Thoracic aorta (tissue), 2 donors: ENCODE data around the gene DISC1. TPM values are rescaled to one million over a fixed set of nuclear protein-coding genes. Genes with fewer than 3 reads are reported as not detected.
"Not testable (repeated sequence)": the region's sequence is repeated elsewhere in the genome, so short reads cannot be mapped to it uniquely, and the experiment has no call there.

Experiments used
- ATAC-seq: fragments of 150-250 bp; one replicate; pipeline ENCODE4 v1.8.0; 2017; ENCODE audit warnings: low read depth; ENCODE audit not compliant: insufficient number of reproducible peaks, low FRiP score
- DNase-seq: peaks from one replicate; pipeline ENCODE4 v3.0.0-alpha.2; 2020; ENCODE audit warnings: low spot score
- H3K27ac ChIP-seq, 2 donors: fragments of 200-600 bp; sonication (generic); 1 replicate in 1 of 2; 2 replicates in 1 of 2; pipeline ENCODE4 v1.5.1; 2016; ENCODE audit warnings: mild to moderate bottlenecking in 2 of 2, moderate library complexity in 2 of 2
- H3K27me3 ChIP-seq: fragments of 200-600 bp; sonication (generic); replicated peaks from 2 replicates; pipeline ENCODE4 v1.6.0; 2016; ENCODE audit warnings: mild to moderate bottlenecking; ENCODE audit not compliant: insufficient read depth
- H3K36me3 ChIP-seq: fragments of 200-600 bp; sonication (generic); one replicate; pipeline ENCODE4 v1.5.1; 2016
- H3K4me1 ChIP-seq, 2 donors: fragments of 200-600 bp; sonication (generic); 1 replicate in 1 of 2; 2 replicates in 1 of 2; pipeline versions ENCODE4 v1.5.1 to v1.6.0; 2016; ENCODE audit warnings: low read depth in 2 of 2, mild to moderate bottlenecking in 1 of 2; ENCODE audit not compliant: control insufficient read depth in 1 of 2
- H3K4me3 ChIP-seq: fragments of 200-600 bp; sonication (generic); 2 replicates; pipeline ENCODE4 v1.5.1; 2016; ENCODE audit warnings: mild to moderate bottlenecking
- H3K9me3 ChIP-seq: fragments of 200-600 bp; sonication (generic); 2 replicates; pipeline ENCODE4 v1.5.1; 2016
- total RNA-seq, 2 donors: library from RNA; depleted of rRNA; stranded (reverse); fragments of >200 nt; gene quantifications; one replicate each; pipeline versions ENCODE4 v1.1.0 to v1.2.3, GENCODE V29; 2016
- TF ChIP-seq, protein P1 (sequence below): fragments of 200-600 bp; sonication (generic); IDR thresholded peaks from one replicate; pipeline ENCODE4 v1.5.1; 2019; ENCODE audit warnings: antibody characterized with exemption

DISC1 gene
- total RNA-seq, 2 donors from 2014 or later: 13.1 to 26.9 TPM

DNA sequence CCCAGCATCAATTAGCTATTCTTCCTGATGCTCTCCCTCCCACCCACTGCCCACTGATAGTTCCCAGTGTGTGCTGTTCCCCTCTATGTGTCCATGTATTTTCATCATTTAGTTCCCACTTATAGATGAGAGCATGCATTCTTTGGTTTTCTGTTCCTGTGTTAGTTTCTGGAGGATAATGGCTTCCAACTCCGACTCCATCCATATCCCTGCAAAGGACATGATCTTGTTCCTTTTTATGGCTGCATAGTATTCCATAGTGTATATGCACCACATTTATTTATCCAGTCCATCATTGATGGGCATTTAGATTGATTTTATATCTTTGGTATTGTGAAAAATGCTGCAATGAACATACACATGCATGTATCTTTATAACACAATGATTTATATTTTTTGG, 30.2 kb downstream of the DISC1 start:
- Histone ChIP-seq H3K4me3 (no peak overlapping the region), H3K27ac (no peak overlapping the region), H3K9me3 (no peaks in the 10 kb centered on the region), H3K4me1 (no peaks in the 10 kb centered on the region), H3K36me3 (no peaks in the 10 kb centered on the region), H3K27me3 (no peaks in the 10 kb centered on the region)
- TF ChIP-seq, protein P1, sequence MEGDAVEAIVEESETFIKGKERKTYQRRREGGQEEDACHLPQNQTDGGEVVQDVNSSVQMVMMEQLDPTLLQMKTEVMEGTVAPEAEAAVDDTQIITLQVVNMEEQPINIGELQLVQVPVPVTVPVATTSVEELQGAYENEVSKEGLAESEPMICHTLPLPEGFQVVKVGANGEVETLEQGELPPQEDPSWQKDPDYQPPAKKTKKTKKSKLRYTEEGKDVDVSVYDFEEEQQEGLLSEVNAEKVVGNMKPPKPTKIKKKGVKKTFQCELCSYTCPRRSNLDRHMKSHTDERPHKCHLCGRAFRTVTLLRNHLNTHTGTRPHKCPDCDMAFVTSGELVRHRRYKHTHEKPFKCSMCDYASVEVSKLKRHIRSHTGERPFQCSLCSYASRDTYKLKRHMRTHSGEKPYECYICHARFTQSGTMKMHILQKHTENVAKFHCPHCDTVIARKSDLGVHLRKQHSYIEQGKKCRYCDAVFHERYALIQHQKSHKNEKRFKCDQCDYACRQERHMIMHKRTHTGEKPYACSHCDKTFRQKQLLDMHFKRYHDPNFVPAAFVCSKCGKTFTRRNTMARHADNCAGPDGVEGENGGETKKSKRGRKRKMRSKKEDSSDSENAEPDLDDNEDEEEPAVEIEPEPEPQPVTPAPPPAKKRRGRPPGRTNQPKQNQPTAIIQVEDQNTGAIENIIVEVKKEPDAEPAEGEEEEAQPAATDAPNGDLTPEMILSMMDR: no peak
- DNase-seq (no peak), ATAC-seq (no peak)

DNA sequence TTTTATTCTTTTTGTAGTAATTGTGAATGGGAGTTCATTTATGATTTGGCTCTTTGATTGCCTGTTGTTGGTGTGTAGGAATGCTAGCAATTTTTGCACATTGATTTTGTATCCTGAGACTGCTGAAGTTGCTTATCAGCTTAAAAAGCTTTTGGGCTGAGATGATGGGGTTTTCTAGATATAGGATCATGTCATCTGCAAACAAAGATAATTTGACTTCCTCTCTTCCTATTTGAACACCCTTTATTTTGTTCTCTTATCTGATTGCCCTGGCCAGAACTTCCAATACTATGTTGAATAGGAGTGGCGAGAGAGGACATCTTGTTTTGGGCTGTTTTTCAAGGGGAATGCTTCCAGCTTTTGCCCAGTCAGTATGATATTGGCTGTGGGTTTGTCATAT, 31.6 kb downstream of the DISC1 start:
- not testable (repeated sequence) for DNase-seq, ATAC-seq, H3K27ac ChIP-seq, H3K9me3 ChIP-seq, H3K4me1 ChIP-seq, H3K4me3 ChIP-seq, H3K27me3 ChIP-seq, H3K36me3 ChIP-seq

DNA sequence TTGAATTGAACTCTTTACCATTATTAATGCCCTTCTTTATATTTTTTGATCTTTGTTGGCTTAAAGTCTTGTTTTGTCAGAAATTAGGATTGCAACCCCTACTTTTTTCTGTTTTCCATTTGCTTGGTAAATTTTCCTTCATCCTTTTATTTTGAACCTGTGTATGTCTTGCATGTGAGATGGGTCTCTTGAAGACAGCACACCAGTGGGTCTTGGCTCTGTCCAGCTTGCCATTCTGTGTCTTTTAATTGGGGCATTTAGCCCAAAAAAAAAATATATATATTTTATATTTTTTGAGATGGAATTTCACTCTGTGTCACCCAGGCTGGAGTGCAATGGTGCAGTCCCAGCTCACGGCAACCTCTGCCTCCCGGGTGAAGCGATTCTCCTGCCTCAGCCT, 33.6 kb downstream of the DISC1 start:
- Histone ChIP-seq H3K4me1 (no peaks in the 10 kb centered on the region), H3K9me3 (no peaks in the 10 kb centered on the region), H3K27me3 (no peaks in the 10 kb centered on the region), H3K27ac (no peak overlapping the region), H3K4me3 (no peak overlapping the region), H3K36me3 (no peaks in the 10 kb centered on the region)
- no peak for ATAC-seq
- TF ChIP-seq, protein P1: no peak
- no peak for DNase-seq

DNA sequence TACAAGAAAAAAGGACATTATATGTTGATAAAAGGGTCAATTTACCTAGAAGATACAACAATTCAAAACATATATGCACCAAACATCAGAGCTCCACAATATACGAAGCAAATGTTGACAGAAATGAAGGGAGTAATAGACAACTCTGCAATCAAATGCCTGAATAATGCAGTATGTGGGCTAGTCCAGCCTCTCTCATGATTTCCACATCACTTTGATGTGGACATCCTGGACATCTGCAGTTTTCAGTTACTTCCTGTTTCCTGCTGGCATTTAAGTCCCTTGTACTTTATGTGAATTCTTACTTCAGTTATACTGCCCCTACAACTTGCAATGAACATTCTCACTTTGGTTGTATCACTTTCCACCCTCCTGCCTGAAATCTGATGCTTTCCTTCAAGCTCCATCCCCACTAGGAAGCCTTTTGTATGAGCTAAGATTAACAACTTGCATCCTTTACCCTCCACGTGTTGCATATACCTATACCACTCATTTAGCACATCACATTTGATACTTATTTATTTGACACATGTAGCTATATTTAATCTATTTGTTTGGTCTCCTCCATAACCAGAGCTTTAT, 36.7 kb downstream of the DISC1 start:
- Histone ChIP-seq H3K27ac (no peak overlapping the region), H3K4me1 (no peaks in the 10 kb centered on the region), H3K9me3 (no peaks in the 10 kb centered on the region), H3K27me3 (no peaks in the 10 kb centered on the region), H3K4me3 (no peak overlapping the region), H3K36me3 (no peaks in the 10 kb centered on the region)
- TF ChIP-seq, protein P1: no peak
- no peak for ATAC-seq
- DNase-seq: no peak

DNA sequence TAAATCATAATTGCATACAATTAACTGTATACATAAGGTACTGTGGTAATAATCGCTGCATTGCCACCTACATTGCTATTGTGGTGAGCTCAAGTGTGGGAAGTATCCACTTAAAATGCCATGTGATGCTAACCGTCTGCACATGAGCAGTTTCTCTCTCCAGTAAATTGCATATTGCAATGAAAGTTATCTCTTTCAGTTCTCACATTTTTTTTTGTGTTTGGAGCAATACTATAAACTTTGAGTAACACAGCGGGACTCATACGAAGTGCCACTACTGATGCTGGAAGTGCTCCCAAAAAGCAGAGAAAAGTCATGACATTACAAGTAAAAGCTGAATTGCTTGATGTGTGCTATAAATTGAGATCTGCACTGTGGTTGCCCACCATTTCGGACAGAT, 38.5 kb downstream of the DISC1 start:
- no peaks in the 10 kb centered on the region for H3K36me3 ChIP-seq
- H3K9me3 ChIP-seq: peaks cover 5% of the 10 kb centered on the region
- no peak for ATAC-seq
- no peak overlapping the region for H3K27ac ChIP-seq
- TF ChIP-seq, protein P1: no peak
- no peaks in the 10 kb centered on the region for H3K4me1 ChIP-seq
- no peak for DNase-seq
- no peak overlapping the region for H3K4me3 ChIP-seq
- H3K27me3 ChIP-seq: no peaks in the 10 kb centered on the region

DNA sequence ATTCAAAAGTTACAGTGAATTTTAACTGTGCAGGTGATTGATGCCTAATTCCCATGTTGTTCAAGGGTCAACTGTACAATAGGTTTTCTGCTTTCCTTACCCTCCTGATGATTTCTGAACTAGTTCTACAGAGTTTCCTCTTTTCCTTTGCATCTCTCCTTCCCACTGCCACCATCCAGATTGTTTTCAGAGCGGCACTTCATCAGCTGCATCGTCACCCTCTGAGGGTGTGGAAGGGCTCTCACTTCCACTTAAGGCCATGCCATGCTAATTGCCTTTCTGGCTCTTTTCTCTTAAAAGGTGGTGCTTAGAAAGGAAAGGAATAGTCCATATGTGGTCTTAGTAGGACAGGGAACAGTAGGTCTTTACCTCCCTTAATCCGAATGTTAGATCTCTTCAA, 39.1 kb downstream of the DISC1 start:
- TF ChIP-seq, protein P1: no peak
- Histone ChIP-seq H3K27me3 (no peaks in the 10 kb centered on the region), H3K4me3 (no peak overlapping the region), H3K4me1 (no peaks in the 10 kb centered on the region), H3K9me3 (peaks cover 5% of the 10 kb centered on the region), H3K27ac (no peak overlapping the region), H3K36me3 (no peaks in the 10 kb centered on the region)
- ATAC-seq (no peak), DNase-seq (no peak)
